Parathyroid adenoma (tissue), 2 donors: ENCODE data around the gene EIPR1.

Experiments used
- H2AFZ ChIP-seq: fragments of 300-600 bp; sonication (generic); one replicate; pipeline ENCODE4 v1.7.0; 2017; ENCODE audit warnings: antibody characterized with exemption, mild to moderate bottlenecking
- H3K27ac ChIP-seq: fragments of 300-600 bp; sonication (generic); one replicate; pipeline ENCODE4 v1.7.0; 2017
- H3K27me3 ChIP-seq: fragments of 300-600 bp; sonication (generic); one replicate; pipeline ENCODE4 v1.7.0; 2017; ENCODE audit warnings: low read length; ENCODE audit not compliant: control insufficient read depth, insufficient read depth
- H3K36me3 ChIP-seq: fragments of 300-600 bp; sonication (generic); one replicate; pipeline ENCODE4 v1.7.0; 2017; ENCODE audit warnings: low read length; ENCODE audit not compliant: control insufficient read depth, insufficient read depth
- H3K4me1 ChIP-seq: fragments of 300-600 bp; sonication (generic); one replicate; pipeline ENCODE4 v1.7.0; 2017; ENCODE audit warnings: control low read depth
- H3K4me2 ChIP-seq: fragments of 300-600 bp; sonication (generic); one replicate; pipeline ENCODE4 v1.7.0; 2017; ENCODE audit warnings: low read length
- H3K4me3 ChIP-seq: fragments of 300-600 bp; sonication (generic); one replicate; pipeline ENCODE4 v1.7.0; 2017; ENCODE audit warnings: low read depth, low read length
- H3K79me2 ChIP-seq: fragments of 300-600 bp; sonication (generic); one replicate; pipeline ENCODE4 v1.7.0; 2017; ENCODE audit warnings: control low read depth
- H3K9ac ChIP-seq: fragments of 300-600 bp; sonication (generic); one replicate; pipeline ENCODE4 v1.7.0; 2017; ENCODE audit warnings: mild to moderate bottlenecking
- H3K9me3 ChIP-seq: fragments of 300-600 bp; sonication (generic); one replicate; pipeline ENCODE4 v1.7.0; 2017; ENCODE audit warnings: low read length; ENCODE audit not compliant: control insufficient read depth
- TF ChIP-seq, protein P1 (sequence below): fragments of 300-600 bp; sonication (generic); IDR thresholded peaks from one replicate; pipeline ENCODE4 v1.7.0; 2017; ENCODE audit warnings: antibody characterized with exemption, mild to moderate bottlenecking
- donor health status: primary hyperparathyroidism.

The EIPR1 gene

DNA sequence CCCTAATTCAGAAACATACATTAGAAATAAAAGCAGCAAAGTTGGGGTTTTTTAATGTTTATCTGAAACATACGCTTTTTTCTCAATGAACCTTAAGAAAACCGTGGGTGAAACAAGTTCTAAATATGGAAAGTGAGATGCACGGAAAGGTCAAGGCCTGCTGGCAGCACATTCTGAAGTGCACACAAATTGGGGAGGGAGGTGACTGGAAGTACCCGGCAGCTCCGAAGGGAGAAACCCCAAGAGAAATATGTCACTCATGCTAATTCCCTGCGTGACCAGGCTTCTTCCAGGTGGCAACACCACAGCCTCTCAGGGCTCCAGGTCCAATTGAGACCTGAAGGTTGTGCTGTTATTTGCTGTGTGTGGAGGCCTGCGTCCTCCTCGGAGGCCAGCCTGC, 45.5 kb downstream of the EIPR1 start:
- no peaks in the 10 kb centered on the region for H3K4me1 ChIP-seq
- no peak overlapping the region for H2AFZ ChIP-seq
- no peaks in the 10 kb centered on the region for H3K36me3 ChIP-seq
- H3K79me2 ChIP-seq, result peaks cover 39% of the 10 kb centered on the region
- no peak overlapping the region for H3K4me2 ChIP-seq
- TF ChIP-seq, protein P1, sequence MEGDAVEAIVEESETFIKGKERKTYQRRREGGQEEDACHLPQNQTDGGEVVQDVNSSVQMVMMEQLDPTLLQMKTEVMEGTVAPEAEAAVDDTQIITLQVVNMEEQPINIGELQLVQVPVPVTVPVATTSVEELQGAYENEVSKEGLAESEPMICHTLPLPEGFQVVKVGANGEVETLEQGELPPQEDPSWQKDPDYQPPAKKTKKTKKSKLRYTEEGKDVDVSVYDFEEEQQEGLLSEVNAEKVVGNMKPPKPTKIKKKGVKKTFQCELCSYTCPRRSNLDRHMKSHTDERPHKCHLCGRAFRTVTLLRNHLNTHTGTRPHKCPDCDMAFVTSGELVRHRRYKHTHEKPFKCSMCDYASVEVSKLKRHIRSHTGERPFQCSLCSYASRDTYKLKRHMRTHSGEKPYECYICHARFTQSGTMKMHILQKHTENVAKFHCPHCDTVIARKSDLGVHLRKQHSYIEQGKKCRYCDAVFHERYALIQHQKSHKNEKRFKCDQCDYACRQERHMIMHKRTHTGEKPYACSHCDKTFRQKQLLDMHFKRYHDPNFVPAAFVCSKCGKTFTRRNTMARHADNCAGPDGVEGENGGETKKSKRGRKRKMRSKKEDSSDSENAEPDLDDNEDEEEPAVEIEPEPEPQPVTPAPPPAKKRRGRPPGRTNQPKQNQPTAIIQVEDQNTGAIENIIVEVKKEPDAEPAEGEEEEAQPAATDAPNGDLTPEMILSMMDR, result no peak
- no peaks in the 10 kb centered on the region for H3K9me3 ChIP-seq
- no peaks in the 10 kb centered on the region for H3K27me3 ChIP-seq
- no peak overlapping the region for H3K9ac ChIP-seq
- H3K4me3 ChIP-seq, result no peak overlapping the region
- no peak overlapping the region for H3K27ac ChIP-seq

DNA sequence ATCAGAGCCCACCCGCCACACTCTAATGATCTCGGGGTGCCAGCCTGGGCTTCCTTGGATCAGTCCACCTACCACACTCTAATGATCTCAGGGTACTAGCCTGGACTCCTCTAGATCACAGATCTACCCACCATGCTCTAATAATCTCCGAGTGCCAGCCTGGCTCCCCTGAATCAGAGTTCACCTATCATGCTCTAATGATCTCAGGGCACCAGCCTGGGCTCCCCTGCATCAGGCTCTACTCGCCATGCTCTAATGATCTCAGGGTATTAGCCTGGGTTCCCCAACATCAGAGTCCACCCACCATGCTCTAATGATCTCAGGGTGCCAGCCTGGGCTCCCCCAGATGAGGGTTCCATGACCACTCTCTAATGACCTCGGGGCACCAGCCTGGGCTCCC, 48.1 kb downstream of the EIPR1 start:
- Histone ChIP-seq H3K4me1 (no peaks in the 10 kb centered on the region), H3K79me2 (peaks cover 33% of the 10 kb centered on the region), H2AFZ (no peak overlapping the region), H3K4me2 (no peak overlapping the region), H3K9me3 (no peaks in the 10 kb centered on the region), H3K27me3 (no peaks in the 10 kb centered on the region), H3K36me3 (no peaks in the 10 kb centered on the region), H3K9ac (no peak overlapping the region), H3K4me3 (no peak overlapping the region), H3K27ac (no peak overlapping the region)
- TF ChIP-seq, protein P1, result no peak

DNA sequence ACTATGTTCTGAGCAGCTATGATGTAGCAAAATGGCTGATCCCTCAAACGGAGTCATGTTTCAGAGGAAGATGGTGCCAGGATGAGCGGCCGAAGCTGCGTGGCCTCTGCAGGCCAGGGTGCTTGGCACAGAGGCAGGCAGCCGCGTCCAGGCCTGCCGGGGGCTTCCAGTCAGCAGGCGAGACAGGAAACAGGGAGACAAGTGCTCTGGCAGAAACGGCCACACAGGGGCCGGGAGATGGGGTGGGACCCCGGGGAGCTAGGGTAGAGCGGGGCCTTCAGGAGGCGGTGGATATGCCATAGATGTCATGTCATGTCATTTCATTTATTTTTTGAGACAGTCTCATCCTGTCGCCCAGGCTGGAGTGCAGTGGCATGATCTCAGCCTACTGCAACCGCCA, 50.7 kb downstream of the EIPR1 start:
- H3K4me3 ChIP-seq, result no peak overlapping the region
- H3K79me2 ChIP-seq, result peaks cover 23% of the 10 kb centered on the region
- TF ChIP-seq, protein P1, result no peak
- H2AFZ ChIP-seq, result no peak overlapping the region
- peaks cover 1% of the 10 kb centered on the region for H3K4me1 ChIP-seq
- H3K9ac ChIP-seq, result no peak overlapping the region
- H3K27ac ChIP-seq, result no peak overlapping the region
- H3K36me3 ChIP-seq, result no peaks in the 10 kb centered on the region
- H3K9me3 ChIP-seq, result no peaks in the 10 kb centered on the region
- no peaks in the 10 kb centered on the region for H3K27me3 ChIP-seq
- no peak overlapping the region for H3K4me2 ChIP-seq

DNA sequence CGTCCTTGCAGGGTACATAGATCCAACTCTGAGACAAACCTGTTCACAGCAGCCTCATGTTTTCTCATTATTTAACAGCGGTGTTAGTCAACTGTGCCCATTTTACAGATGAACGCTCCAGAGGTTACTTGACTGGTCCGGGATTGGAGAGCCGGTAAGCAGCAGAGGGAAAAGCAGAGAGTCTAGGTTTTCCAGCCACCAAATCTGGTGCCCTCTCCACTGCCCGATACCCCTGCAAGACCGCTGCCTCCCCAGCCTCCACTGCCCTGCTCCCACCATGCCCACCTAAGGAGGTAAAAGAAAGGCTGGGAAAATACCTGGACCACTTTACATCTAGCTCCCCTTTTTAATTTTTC, 51.5 kb downstream of the EIPR1 start:
- Histone ChIP-seq H3K36me3 (no peaks in the 10 kb centered on the region), H3K27ac (no peak overlapping the region), H3K4me1 (peaks cover 7% of the 10 kb centered on the region), H3K4me3 (no peak overlapping the region), H3K79me2 (peaks cover 23% of the 10 kb centered on the region), H2AFZ (no peak overlapping the region), H3K9ac (no peak overlapping the region), H3K9me3 (no peaks in the 10 kb centered on the region), H3K27me3 (no peaks in the 10 kb centered on the region), H3K4me2 (no peak overlapping the region)
- TF ChIP-seq, protein P1, result no peak

DNA sequence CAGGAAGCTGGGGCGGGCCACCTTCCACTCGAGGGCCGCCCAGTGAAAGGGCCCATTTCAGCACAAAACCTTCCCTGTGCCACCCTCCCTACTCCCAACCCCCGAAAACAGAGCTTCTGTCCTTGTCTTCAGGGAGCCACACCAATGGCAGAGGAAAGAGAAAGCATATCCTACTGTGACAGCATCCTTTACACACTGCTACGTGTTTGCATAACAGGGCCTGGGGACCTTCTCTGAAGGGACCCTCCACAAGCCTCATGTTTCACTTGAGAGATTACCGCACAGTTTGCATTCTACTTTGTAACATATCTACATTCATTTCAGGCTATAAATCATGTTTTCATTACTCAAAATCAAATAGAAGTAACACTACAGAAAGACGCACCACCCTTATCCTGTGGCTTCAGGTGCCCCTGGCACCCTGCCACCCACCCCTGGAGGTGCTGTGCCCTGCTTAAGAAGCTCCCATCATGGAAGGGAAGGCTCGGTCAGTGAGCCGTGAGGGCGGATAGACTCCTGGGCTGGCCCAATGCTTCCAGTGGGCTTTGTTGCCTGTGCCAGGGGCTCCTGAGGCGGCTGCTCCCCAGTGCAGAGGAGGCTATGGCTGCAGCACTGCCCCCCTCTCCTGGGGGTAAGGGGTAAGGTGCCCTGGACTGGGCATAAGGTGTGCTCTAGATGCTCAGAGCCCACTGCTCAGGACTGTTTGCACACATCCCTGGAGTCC, 52.0 kb downstream of the EIPR1 start:
- TF ChIP-seq, protein P1, result no peak
- Histone ChIP-seq H3K36me3 (no peaks in the 10 kb centered on the region), H3K4me1 (peaks cover 12% of the 10 kb centered on the region), H2AFZ (no peak overlapping the region), H3K27me3 (no peaks in the 10 kb centered on the region), H3K9ac (no peak overlapping the region), H3K9me3 (no peaks in the 10 kb centered on the region), H3K27ac (no peak overlapping the region), H3K4me2 (no peak overlapping the region), H3K79me2 (peaks cover 20% of the 10 kb centered on the region), H3K4me3 (no peak overlapping the region)
